Fibroblast of lung (primary cell): ENCODE data around the gene PPL.

Source experiments
- CTCF ChIP-seq, 2 donors: IDR thresholded peaks in 1 of 2; conservative IDR thresholded peaks in 1 of 2; 1 replicate in 1 of 2; 2 replicates in 1 of 2; pipeline ENCODE4 v1.5.1; 2011 to 2012; ENCODE audit warnings: low read length in 2 of 2, control low read depth in 1 of 2, inconsistent platforms in 1 of 2, low read depth in 1 of 2, mild to moderate bottlenecking in 1 of 2
- EZH2 ChIP-seq: IDR thresholded peaks from 2 replicates; pipeline ENCODE4 v1.5.1; 2012; ENCODE audit warnings: low read length, control low read depth, mild to moderate bottlenecking; ENCODE audit errors: missing control alignments

DNA sequence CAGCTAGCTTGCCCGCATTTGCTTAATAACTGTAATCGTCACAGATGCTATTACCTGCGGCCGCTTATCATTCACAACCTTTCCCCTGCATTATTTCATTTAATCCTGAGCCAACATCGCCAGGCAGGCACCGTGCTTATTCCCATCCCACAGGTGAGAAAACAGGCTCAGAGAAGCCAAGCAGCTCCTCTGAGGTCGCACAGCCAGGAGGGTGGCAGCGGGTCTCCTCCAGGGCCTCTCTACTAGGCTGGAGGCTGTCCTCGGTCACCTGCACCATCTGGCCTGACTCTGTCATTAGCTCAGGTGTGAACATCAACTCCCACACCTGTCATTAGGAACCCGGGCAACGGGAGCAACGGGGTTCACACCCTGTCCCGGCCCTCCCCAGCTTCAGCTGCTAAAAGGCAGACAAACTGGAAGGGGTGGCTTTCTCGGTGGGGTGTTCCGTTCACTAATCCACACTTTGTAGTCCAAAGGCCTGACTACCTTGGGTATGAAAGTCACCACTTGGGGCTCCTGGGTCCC lies 3.0 kb downstream of the PPL start:
- TF ChIP-seq EZH2 (no peak), CTCF (conservative IDR thresholded peaks at IDR 0.05 in 1 of 2, IDR thresholded peaks at IDR 0.05 in 1 of 2; ENCODE audit: low read depth in 1 of 2, low read length in 2 of 2) (no peak)
